ENCODE results near the gene PXYLP1. TPM values are rescaled to one million over a fixed set of nuclear protein-coding genes. Genes with fewer than 3 reads are reported as not detected.

PXYLP1 gene
- polyA plus RNA-seq, 1 donor from 2014 or later = 109 TPM

DNA sequence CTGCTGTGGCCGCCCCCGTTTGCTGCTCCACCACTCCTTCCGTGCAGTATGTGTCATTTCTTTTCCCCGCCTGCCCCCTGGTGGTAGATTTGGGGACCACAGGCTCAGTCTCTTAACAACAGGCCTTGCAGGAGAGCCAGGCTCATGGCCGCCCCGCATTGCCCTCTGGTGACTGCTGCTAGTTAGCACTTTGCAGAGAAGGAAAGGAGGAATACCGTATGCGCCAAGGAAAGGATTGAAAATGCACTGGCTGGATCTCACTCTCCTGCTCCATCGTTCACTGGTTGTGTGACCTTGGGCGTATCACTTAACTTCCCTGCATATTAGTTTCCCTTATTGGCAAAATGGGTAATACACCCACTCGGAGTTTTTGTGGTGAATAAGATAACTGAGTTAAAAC, 39.3 kb upstream of the PXYLP1 start:
- H3K9ac ChIP-seq (ENCODE audit: low read length) = no peak overlapping the region
- H3K27ac ChIP-seq (ENCODE audit: low read length) = no peak overlapping the region
- H3K79me2 ChIP-seq (replicated peaks; ENCODE audit: insufficient read depth, low read length) = no peaks in the 10 kb centered on the region
- no peaks in the 10 kb centered on the region for H3K9me3 ChIP-seq (ENCODE audit: low read length)
- no peaks in the 10 kb centered on the region for H3K36me3 ChIP-seq (ENCODE audit: insufficient read depth, low read length)
- H3K9me2 ChIP-seq (ENCODE audit: insufficient read depth, low read length) = no peaks in the 10 kb centered on the region
- H2AFZ ChIP-seq (ENCODE audit: low read depth, low read length) = no peak overlapping the region
- no peaks in the 10 kb centered on the region for H4K20me1 ChIP-seq (ENCODE audit: insufficient read depth)
- no peak for TF ChIP-seq EZH2 (IDR thresholded peaks at IDR 0.05; ENCODE audit: borderline replicate concordance, insufficient read depth, low read length, poor library complexity, severe bottlenecking)
- no peak for TF ChIP-seq POLR2AphosphoS5 (IDR thresholded peaks at IDR 0.05)
- TF ChIP-seq RAD21 (conservative IDR thresholded peaks at IDR 0.05) = peak; percentile 99
- TF ChIP-seq TAF1 (IDR thresholded peaks at IDR 0.05; ENCODE audit: low read depth) = no peak
- TF ChIP-seq EP300 (conservative IDR thresholded peaks at IDR 0.05; ENCODE audit: poor library complexity, severe bottlenecking) = peak; percentile 31
- peak; percentile 99 for TF ChIP-seq SMC3 (conservative IDR thresholded peaks at IDR 0.05; ENCODE audit: poor library complexity)
- TF ChIP-seq, protein P1, sequence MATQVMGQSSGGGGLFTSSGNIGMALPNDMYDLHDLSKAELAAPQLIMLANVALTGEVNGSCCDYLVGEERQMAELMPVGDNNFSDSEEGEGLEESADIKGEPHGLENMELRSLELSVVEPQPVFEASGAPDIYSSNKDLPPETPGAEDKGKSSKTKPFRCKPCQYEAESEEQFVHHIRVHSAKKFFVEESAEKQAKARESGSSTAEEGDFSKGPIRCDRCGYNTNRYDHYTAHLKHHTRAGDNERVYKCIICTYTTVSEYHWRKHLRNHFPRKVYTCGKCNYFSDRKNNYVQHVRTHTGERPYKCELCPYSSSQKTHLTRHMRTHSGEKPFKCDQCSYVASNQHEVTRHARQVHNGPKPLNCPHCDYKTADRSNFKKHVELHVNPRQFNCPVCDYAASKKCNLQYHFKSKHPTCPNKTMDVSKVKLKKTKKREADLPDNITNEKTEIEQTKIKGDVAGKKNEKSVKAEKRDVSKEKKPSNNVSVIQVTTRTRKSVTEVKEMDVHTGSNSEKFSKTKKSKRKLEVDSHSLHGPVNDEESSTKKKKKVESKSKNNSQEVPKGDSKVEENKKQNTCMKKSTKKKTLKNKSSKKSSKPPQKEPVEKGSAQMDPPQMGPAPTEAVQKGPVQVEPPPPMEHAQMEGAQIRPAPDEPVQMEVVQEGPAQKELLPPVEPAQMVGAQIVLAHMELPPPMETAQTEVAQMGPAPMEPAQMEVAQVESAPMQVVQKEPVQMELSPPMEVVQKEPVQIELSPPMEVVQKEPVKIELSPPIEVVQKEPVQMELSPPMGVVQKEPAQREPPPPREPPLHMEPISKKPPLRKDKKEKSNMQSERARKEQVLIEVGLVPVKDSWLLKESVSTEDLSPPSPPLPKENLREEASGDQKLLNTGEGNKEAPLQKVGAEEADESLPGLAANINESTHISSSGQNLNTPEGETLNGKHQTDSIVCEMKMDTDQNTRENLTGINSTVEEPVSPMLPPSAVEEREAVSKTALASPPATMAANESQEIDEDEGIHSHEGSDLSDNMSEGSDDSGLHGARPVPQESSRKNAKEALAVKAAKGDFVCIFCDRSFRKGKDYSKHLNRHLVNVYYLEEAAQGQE (IDR thresholded peaks at IDR 0.05; ENCODE audit: borderline replicate concordance) = no peak
- TF ChIP-seq MXI1 (conservative IDR thresholded peaks at IDR 0.05; ENCODE audit: poor library complexity, severe bottlenecking) = peak; percentile 50
- TF ChIP-seq, protein P2, sequence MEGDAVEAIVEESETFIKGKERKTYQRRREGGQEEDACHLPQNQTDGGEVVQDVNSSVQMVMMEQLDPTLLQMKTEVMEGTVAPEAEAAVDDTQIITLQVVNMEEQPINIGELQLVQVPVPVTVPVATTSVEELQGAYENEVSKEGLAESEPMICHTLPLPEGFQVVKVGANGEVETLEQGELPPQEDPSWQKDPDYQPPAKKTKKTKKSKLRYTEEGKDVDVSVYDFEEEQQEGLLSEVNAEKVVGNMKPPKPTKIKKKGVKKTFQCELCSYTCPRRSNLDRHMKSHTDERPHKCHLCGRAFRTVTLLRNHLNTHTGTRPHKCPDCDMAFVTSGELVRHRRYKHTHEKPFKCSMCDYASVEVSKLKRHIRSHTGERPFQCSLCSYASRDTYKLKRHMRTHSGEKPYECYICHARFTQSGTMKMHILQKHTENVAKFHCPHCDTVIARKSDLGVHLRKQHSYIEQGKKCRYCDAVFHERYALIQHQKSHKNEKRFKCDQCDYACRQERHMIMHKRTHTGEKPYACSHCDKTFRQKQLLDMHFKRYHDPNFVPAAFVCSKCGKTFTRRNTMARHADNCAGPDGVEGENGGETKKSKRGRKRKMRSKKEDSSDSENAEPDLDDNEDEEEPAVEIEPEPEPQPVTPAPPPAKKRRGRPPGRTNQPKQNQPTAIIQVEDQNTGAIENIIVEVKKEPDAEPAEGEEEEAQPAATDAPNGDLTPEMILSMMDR (IDR thresholded peaks at IDR 0.05; ENCODE audit: poor library complexity, severe bottlenecking) = peak; percentile 99
- no peak overlapping the region for H3K4me2 ChIP-seq (ENCODE audit: low read length)
- H3K27me3 ChIP-seq (ENCODE audit: insufficient read depth, low read depth, low read length) = no peaks in the 10 kb centered on the region
- no peaks in the 10 kb centered on the region for H3F3A ChIP-seq (ENCODE audit: insufficient read depth, low read length, poor library complexity, severe bottlenecking)
- H3K4me3 ChIP-seq (ENCODE audit: low read length) = no peak overlapping the region

DNA sequence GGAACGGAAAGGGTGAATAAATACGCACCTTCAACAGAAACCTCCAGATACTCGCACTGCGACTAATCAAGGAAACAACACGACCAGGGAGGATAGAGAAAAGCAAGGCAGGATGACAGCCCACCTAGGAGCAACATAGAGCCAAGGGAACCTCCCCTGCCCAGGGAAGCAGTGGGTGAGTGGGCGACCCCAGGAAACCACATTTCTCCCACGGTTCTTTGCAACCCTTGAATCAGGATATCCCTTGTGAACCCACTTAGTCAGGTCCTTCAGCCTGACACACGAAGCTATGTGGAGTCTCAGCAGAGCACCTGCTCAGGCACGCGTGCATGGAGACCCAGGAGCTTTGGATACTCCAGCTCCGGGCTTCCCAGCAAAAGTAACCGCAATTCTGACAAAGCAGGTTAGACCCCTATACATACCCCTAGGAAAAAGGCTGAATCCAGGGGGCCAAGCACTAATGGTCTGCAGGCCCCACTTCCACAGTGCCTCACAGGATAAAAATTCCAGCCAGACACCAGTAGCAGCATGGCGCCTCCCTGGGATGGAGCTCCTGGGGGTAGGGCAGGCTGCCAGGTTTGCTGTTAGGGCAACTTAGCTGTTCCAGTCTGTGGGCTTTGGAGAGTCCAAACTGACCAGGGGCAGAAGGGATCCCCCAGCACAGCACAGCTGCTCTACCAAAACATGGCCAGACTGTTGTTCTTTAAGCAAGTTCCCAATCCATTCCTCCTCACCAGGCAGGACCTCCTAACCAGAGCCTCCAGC, 38.4 kb upstream of the PXYLP1 start:
- Histone ChIP-seq H3K27me3 (ENCODE audit: insufficient read depth, low read depth, low read length) (no peaks in the 10 kb centered on the region), H3K9me2 (ENCODE audit: insufficient read depth, low read length) (no peaks in the 10 kb centered on the region), H3K4me2 (ENCODE audit: low read length) (no peak overlapping the region), H3K9ac (ENCODE audit: low read length) (no peak overlapping the region), H3K9me3 (ENCODE audit: low read length) (no peaks in the 10 kb centered on the region), H3K4me3 (ENCODE audit: low read length) (no peak overlapping the region), H4K20me1 (ENCODE audit: insufficient read depth) (no peaks in the 10 kb centered on the region), H3K36me3 (ENCODE audit: insufficient read depth, low read length) (no peaks in the 10 kb centered on the region), H3K79me2 (replicated peaks; ENCODE audit: insufficient read depth, low read length) (no peaks in the 10 kb centered on the region), H2AFZ (ENCODE audit: low read depth, low read length) (no peak overlapping the region), H3F3A (ENCODE audit: insufficient read depth, low read length, poor library complexity, severe bottlenecking) (no peaks in the 10 kb centered on the region), H3K27ac (ENCODE audit: low read length) (no peak overlapping the region)
- TF ChIP-seq MXI1 (conservative IDR thresholded peaks at IDR 0.05; ENCODE audit: poor library complexity, severe bottlenecking) (no peak), POLR2AphosphoS5 (IDR thresholded peaks at IDR 0.05) (no peak), RAD21 (conservative IDR thresholded peaks at IDR 0.05) (no peak), SMC3 (conservative IDR thresholded peaks at IDR 0.05; ENCODE audit: poor library complexity) (no peak)

Data from neural cell (in vitro differentiated cells).